K562 (cell line): Measurements from ENCODE around the gene IL36RN. TPM values are rescaled to one million over a fixed set of nuclear protein-coding genes. Genes with fewer than 3 reads are reported as not detected.
A peak's percentile ranks its signal among the peaks of the same experiment; 100 is the strongest.

ENCODE experiments used
- CREBBP ChIP-seq: IDR thresholded peaks from one replicate; pipeline ENCODE4 v1.6.1; 2012; ENCODE audit warnings: low read depth, mild to moderate bottlenecking, control low read depth, inconsistent platforms, low read length
- CXXC5 ChIP-seq: fragments of 250-450 bp; sonication (Bioruptor Pico); IDR thresholded peaks from 2 replicates; pipeline ENCODE4 v1.8.0; 2022; ENCODE audit warnings: inconsistent platforms, mild to moderate bottlenecking, moderate library complexity
- ESRRB ChIP-seq: fragments of 250-450 bp; sonication (Bioruptor Pico); IDR thresholded peaks from 2 replicates; pipeline ENCODE4 v1.5.0; 2020; ENCODE audit warnings: mild to moderate bottlenecking, moderate library complexity, borderline replicate concordance
- EZH2 ChIP-seq: IDR thresholded peaks from 2 replicates; pipeline ENCODE4 v1.6.1; 2012; ENCODE audit warnings: low read depth, mild to moderate bottlenecking, inconsistent platforms, low read length, borderline replicate concordance
- FOXK1 ChIP-seq: sonication (generic); formaldehyde crosslinking; IDR thresholded peaks from 2 replicates; pipeline ENCODE4 v1.8.0; 2022; ENCODE audit warnings: missing genetic modification reagents, mild to moderate bottlenecking, borderline replicate concordance
- FOXP1 ChIP-seq: sonication (generic); formaldehyde crosslinking; IDR thresholded peaks from 2 replicates; pipeline ENCODE4 v1.8.0; 2022; ENCODE audit warnings: mild to moderate bottlenecking, missing genetic modification reagents
- MAFG ChIP-seq: fragments of 450-650 bp; conservative IDR thresholded peaks from 2 replicates; pipeline ENCODE4 v1.6.1; 2016; ENCODE audit warnings: missing genetic modification characterization, missing compliant biosample characterization
- MAFK ChIP-seq: IDR thresholded peaks from 2 replicates; pipeline ENCODE4 v1.6.1; 2011; ENCODE audit warnings: low read length, improper control_type of control experiment
- MCM2 ChIP-seq: fragments of 450-650 bp; IDR thresholded peaks from 2 replicates; pipeline ENCODE4 v1.6.1; 2017; ENCODE audit warnings: low read depth, mild to moderate bottlenecking
- MEF2D ChIP-seq: conservative IDR thresholded peaks from 2 replicates; pipeline ENCODE4 v1.6.1; 2016; ENCODE audit warnings: low read depth, missing genetic modification characterization, missing compliant biosample characterization
- NCOA1 ChIP-seq: fragments of 450-650 bp; IDR thresholded peaks from 2 replicates; pipeline ENCODE4 v1.6.1; 2016; ENCODE audit warnings: low read depth
- PTRF ChIP-seq: fragments of 450-650 bp; IDR thresholded peaks from 2 replicates; pipeline ENCODE4 v1.6.1; 2016; ENCODE audit warnings: mild to moderate bottlenecking, missing genetic modification characterization, missing compliant biosample characterization
- RNF2 ChIP-seq: sonication (generic); IDR thresholded peaks from 2 replicates; pipeline ENCODE4 v1.6.1; 2016
- SMAD4 ChIP-seq: fragments of 250-450 bp; sonication (Bioruptor Pico); conservative IDR thresholded peaks from 2 replicates; pipeline ENCODE4 v1.8.0; 2021; ENCODE audit warnings: inconsistent platforms, mild to moderate bottlenecking, moderate library complexity
- SMC3 ChIP-seq: conservative IDR thresholded peaks from 2 replicates; pipeline ENCODE4 v1.6.1; 2011; ENCODE audit warnings: low read depth, low read length, improper control_type of control experiment; ENCODE audit not compliant: insufficient read depth
- SNRNP70 ChIP-seq: fragments of 200-400 bp; formaldehyde crosslinking; optimal IDR thresholded peaks from 2 replicates; pipeline ENCODE3; 2017; ENCODE audit warnings: low read depth, low read length
- SRSF3 ChIP-seq: fragments of 200-400 bp; formaldehyde crosslinking; IDR thresholded peaks from 2 replicates; pipeline ENCODE4 v1.6.1; 2016; ENCODE audit warnings: mild to moderate bottlenecking, low read length, moderate library complexity; ENCODE audit not compliant: insufficient read depth
- TBP ChIP-seq: optimal IDR thresholded peaks from 2 replicates; pipeline ENCODE3; 2011; ENCODE audit warnings: low read depth, low read length, improper control_type of control experiment
- ZNF311 ChIP-seq: fragments of 250-450 bp; sonication (Bioruptor Pico); IDR thresholded peaks from 2 replicates; pipeline ENCODE4 v1.4.0; 2020; ENCODE audit warnings: mild to moderate bottlenecking, moderate library complexity
- ZNF778 ChIP-seq: fragments of 450-650 bp; formaldehyde crosslinking; IDR thresholded peaks from 2 replicates; pipeline ENCODE4 v1.4.0; 2020; ENCODE audit warnings: mild to moderate bottlenecking, moderate library complexity
- polyA plus RNA-seq, 8 experiments: library from polyadenylated mRNA; depleted of rRNA in 4 of 8; stranded (reverse) in 5 of 8; unstranded in 3 of 8; fragments of >200 nt; fragmentation: Nextera tagmentation in 2 of 8; fragmentation: Illumina TruSeq in 1 of 8; extraction: Ambion mirVana in 2 of 8; extraction: Trizol in 1 of 8; gene quantifications; 2 replicates each; pipeline versions ENCODE4 v1.2.1 to v1.2.3, GENCODE V29; 2011 to 2014; ENCODE audit warnings: inconsistent platforms in 1 of 8, missing spikeins in 1 of 8
- total RNA-seq, 7 experiments: library from RNA; depleted of rRNA in 6 of 7; stranded (reverse); fragments of >200 nt in 6 of 7; fragmentation: Illumina TruSeq in 2 of 7; extraction: Trizol in 2 of 7; gene quantifications; 2 replicates each; pipeline versions ENCODE4 v1.2.1 to v1.2.3, GENCODE V29; 2011 to 2021; ENCODE audit warnings: low replicate concordance in 1 of 7
- TF ChIP-seq, protein P1 (sequence below): fragments of 450-650 bp; formaldehyde crosslinking; IDR thresholded peaks from 2 replicates; pipeline ENCODE4 v1.4.0; 2022; ENCODE audit warnings: mild to moderate bottlenecking, moderate library complexity
- TF ChIP-seq, protein P2 (sequence below): sonication (generic); formaldehyde crosslinking; IDR thresholded peaks from 2 replicates; pipeline ENCODE4 v1.8.0; 2023; ENCODE audit warnings: missing genetic modification reagents, mild to moderate bottlenecking, borderline replicate concordance

Gene IL36RN
- total and polyA plus RNA-seq, 9 of the 15 experiments (the other 6 are each of a cell fraction or from before 2014, with no cell fraction given), result not detected

DNA sequence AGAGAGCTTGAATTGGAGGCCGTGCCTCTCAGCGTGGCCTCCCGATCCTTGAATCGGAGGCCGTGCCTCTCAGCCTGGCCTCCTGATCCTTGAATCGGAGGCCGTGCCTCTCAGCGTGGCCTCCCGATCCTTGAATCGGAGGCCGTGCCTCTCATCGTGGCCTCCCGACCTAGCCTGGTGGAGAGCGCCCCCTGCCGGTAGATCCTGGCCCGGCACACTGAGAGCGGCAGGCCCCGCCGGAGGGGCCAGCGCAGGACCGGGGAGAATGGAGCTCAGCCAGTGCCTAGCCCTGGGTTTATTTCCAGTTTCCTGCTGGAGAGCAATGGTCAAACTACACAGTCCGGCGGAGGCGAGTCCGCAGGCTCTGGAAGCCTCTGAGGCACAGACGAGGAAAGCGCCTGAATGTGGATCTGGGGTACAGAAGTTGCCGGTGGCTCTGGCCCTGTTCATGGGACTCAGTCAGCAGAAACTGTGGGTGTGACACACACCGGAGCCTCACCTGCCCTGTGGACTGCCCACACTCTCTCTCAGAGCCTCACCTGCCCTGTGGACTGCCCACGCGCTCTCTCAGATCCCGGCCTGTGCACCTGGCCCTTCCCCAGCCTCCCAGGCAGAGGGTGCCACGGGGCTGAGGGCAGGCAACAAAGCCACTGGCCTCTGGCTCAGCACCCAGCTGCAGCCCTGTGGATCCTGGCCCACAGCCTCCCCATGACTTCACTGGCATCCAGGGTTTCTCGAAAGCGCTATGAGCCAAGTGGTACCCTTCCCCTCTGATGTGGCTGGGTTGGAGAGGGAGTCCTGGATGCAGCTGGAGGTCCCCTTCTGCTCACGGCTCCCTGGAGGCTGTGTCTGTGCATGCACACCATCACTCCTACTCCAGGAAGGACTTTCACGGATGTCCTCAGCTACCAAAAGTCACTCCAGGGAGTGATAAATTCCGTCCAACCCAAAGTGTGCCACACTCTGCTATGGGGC lies 7.8 kb upstream of the IL36RN start (continued):
- no peak for TF ChIP-seq RNF2
- TF ChIP-seq ZNF778, result no peak
- peak; percentile 73 for TF ChIP-seq SMAD4 (CRISPR knock-in tag)
- TF ChIP-seq EZH2, result no peak
- TF ChIP-seq MEF2D (tag), result peak; percentile 53; the same call in 1 of the 2 replicates
- TF ChIP-seq FOXK1, result no peak
- no peak for TF ChIP-seq PTRF (tag)
- TF ChIP-seq CXXC5 (CRISPR knock-in tag), result peak; percentile 58
- TF ChIP-seq TBP, result no peak
- no peak for TF ChIP-seq SNRNP70
- TF ChIP-seq FOXP1 (CRISPR knock-in tag), result no peak
- TF ChIP-seq MCM2, result no peak
- TF ChIP-seq, protein P1, sequence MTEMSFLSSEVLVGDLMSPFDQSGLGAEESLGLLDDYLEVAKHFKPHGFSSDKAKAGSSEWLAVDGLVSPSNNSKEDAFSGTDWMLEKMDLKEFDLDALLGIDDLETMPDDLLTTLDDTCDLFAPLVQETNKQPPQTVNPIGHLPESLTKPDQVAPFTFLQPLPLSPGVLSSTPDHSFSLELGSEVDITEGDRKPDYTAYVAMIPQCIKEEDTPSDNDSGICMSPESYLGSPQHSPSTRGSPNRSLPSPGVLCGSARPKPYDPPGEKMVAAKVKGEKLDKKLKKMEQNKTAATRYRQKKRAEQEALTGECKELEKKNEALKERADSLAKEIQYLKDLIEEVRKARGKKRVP (CRISPR knock-in tag), result no peak
- TF ChIP-seq ESRRB (CRISPR knock-in tag), result no peak
- TF ChIP-seq SMC3, result peak; percentile 51
- TF ChIP-seq NCOA1, result no peak
- 0 out of 2 replicates have a peak, but pooled peaks have one; percentile 46 for TF ChIP-seq ZNF311 (CRISPR knock-in tag)
- TF ChIP-seq CREBBP, result no peak
- no peak for TF ChIP-seq SRSF3
- no peak for TF ChIP-seq MAFG (tag)
- TF ChIP-seq, protein P2, sequence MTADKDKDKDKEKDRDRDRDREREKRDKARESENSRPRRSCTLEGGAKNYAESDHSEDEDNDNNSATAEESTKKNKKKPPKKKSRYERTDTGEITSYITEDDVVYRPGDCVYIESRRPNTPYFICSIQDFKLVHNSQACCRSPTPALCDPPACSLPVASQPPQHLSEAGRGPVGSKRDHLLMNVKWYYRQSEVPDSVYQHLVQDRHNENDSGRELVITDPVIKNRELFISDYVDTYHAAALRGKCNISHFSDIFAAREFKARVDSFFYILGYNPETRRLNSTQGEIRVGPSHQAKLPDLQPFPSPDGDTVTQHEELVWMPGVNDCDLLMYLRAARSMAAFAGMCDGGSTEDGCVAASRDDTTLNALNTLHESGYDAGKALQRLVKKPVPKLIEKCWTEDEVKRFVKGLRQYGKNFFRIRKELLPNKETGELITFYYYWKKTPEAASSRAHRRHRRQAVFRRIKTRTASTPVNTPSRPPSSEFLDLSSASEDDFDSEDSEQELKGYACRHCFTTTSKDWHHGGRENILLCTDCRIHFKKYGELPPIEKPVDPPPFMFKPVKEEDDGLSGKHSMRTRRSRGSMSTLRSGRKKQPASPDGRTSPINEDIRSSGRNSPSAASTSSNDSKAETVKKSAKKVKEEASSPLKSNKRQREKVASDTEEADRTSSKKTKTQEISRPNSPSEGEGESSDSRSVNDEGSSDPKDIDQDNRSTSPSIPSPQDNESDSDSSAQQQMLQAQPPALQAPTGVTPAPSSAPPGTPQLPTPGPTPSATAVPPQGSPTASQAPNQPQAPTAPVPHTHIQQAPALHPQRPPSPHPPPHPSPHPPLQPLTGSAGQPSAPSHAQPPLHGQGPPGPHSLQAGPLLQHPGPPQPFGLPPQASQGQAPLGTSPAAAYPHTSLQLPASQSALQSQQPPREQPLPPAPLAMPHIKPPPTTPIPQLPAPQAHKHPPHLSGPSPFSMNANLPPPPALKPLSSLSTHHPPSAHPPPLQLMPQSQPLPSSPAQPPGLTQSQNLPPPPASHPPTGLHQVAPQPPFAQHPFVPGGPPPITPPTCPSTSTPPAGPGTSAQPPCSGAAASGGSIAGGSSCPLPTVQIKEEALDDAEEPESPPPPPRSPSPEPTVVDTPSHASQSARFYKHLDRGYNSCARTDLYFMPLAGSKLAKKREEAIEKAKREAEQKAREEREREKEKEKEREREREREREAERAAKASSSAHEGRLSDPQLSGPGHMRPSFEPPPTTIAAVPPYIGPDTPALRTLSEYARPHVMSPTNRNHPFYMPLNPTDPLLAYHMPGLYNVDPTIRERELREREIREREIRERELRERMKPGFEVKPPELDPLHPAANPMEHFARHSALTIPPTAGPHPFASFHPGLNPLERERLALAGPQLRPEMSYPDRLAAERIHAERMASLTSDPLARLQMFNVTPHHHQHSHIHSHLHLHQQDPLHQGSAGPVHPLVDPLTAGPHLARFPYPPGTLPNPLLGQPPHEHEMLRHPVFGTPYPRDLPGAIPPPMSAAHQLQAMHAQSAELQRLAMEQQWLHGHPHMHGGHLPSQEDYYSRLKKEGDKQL (CRISPR knock-in tag), result no peak
- no peak for TF ChIP-seq MAFK
